MG63 (cell line): ENCODE measurements around the gene SAPCD2. TPM values are rescaled to one million over a fixed set of nuclear protein-coding genes. Genes with fewer than 3 reads are reported as not detected.
"Not testable (repeated sequence)": the region's sequence is repeated elsewhere in the genome, so short reads cannot be mapped to it uniquely, and the experiment has no call there.

Experiments used
- DNase-seq: peaks from one replicate; pipeline ENCODE4 v3.0.0-alpha.2; 2020
- H3K27me3 ChIP-seq: fragments of 250-450 bp; sonication (Bioruptor Pico); 2 replicates; pipeline ENCODE4 v1.5.1; 2020; ENCODE audit warnings: mild to moderate bottlenecking, moderate library complexity
- H3K36me3 ChIP-seq: fragments of 250-450 bp; sonication (Bioruptor Pico); 2 replicates; pipeline ENCODE4 v1.5.1; 2020; ENCODE audit warnings: mild to moderate bottlenecking, moderate library complexity
- H3K4me3 ChIP-seq: fragments of 250-450 bp; sonication (Bioruptor Pico); 2 replicates; pipeline ENCODE4 v1.5.1; 2020; ENCODE audit warnings: mild to moderate bottlenecking, moderate library complexity
- H3K9me3 ChIP-seq: fragments of 250-450 bp; sonication (Bioruptor Pico); 2 replicates; pipeline ENCODE4 v1.5.1; 2020; ENCODE audit warnings: mild to moderate bottlenecking, moderate library complexity
- total RNA-seq: library from RNA; depleted of rRNA; stranded (reverse); fragments of >200 nt; shearing (Covaris generic); gene quantifications from 2 replicates; pipeline ENCODE4 v1.2.3, GENCODE V29; 2014; ENCODE audit warnings: low replicate concordance; rRNA removed

Gene SAPCD2
- 20.8 and 32.5 TPM in 2 replicates for total RNA-seq

- Histone ChIP-seq H3K4me3 (peak within 1 kb of the TSS; percentile 48), H3K27me3 (no peaks in the 10 kb centered on the region), H3K9me3 (no peaks in the 10 kb centered on the region), H3K36me3 (no peaks in the 10 kb centered on the region)
- DNase-seq = peak; percentile 92
Measured at GRCh38 chr9:137070201-137070905, at the start of gene SAPCD2. TSS of gene SAPCD2 (minus strand) at chr9:137070557. CDS start at chr9:137070460, 97 bp downstream.

- H3K9me3 ChIP-seq, H3K36me3 ChIP-seq, H3K4me3 ChIP-seq, DNase-seq, H3K27me3 ChIP-seq: not testable (repeated sequence)
Measured at GRCh38 chr9:137118092-137118603, 47.8 kb upstream of the SAPCD2 start.

- no peak overlapping the region for H3K4me3 ChIP-seq
- no peaks in the 10 kb centered on the region for H3K27me3 ChIP-seq
- 0 out of 2 replicates have a peak, but pooled peaks cover 6% of the 10 kb centered on the region for H3K36me3 ChIP-seq
- DNase-seq = no peak
- no peaks in the 10 kb centered on the region for H3K9me3 ChIP-seq
Measured at GRCh38 chr9:137117269-137117731, 46.9 kb upstream of the SAPCD2 start.

DNA sequence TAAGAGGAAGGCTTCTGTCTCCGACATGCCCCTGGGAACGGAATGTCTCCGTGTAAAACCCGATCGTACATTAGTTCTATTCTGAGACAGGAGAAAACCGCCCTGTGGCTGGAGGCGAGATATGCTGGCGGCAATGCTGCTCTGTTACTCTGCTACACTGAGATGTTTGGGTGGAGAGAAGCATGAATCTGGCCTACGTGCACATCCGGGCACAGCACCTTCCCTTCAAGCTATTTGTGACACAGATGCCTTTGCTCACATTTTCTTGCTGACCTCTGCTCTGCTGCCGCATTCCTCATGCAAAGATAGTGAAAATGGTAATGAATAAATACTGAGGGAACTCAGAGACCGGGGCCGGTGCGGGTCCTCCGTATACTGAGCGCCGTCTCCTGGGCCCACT is 46.4 kb upstream of the SAPCD2 start:
- Histone ChIP-seq H3K9me3 (no peaks in the 10 kb centered on the region), H3K4me3 (no peak overlapping the region), H3K36me3 (0 out of 2 replicates have a peak, but pooled peaks cover 6% of the 10 kb centered on the region), H3K27me3 (no peaks in the 10 kb centered on the region)
- no peak for DNase-seq

- DNase-seq = no peak
- Histone ChIP-seq H3K4me3 (no peak overlapping the region), H3K27me3 (no peaks in the 10 kb centered on the region), H3K36me3 (0 out of 2 replicates have a peak, but pooled peaks cover 6% of the 10 kb centered on the region), H3K9me3 (no peaks in the 10 kb centered on the region)
Measured at GRCh38 chr9:137116027-137116507, 45.7 kb upstream of the SAPCD2 start.

DNA sequence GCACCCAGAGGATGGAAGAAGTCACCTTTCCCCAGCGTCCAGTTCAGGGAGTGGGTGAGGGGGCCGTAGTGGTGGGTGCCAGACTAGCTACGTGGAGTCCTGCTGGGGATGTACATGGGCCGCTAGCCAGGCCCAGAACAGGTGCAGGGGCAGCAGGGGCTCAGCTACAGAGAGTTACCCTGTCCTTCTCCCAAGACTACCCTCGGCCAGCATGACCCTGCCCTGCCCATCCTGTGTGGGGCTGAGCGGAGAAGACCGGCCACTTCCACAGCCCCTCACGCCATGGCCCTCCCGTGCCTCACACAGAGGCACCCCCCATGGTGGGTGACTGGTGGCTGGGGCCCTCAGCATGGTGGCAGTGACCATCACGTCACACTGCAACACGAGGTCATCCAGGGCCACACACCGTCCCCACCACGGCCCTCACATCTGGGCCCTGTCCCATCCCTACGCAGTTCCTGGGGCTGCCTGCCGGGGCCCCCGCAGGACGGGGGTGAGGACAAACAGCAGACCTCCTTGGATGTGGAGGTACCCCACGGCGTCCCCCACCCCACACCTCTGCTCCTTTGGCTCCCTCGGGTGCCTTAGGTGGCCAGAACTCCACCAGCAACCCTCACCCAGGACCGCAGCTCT is 45.2 kb upstream of the SAPCD2 start:
- Histone ChIP-seq H3K27me3 (no peaks in the 10 kb centered on the region), H3K4me3 (no peak overlapping the region), H3K9me3 (no peaks in the 10 kb centered on the region), H3K36me3 (0 out of 2 replicates have a peak, but pooled peaks cover 6% of the 10 kb centered on the region)
- DNase-seq = no peak

- Histone ChIP-seq H3K9me3 (no peaks in the 10 kb centered on the region), H3K27me3 (no peaks in the 10 kb centered on the region), H3K4me3 (peak within 1 kb of the TSS; percentile 57), H3K36me3 (0 out of 2 replicates have a peak, but pooled peaks cover 8% of the 10 kb centered on the region)
- peak; percentile 70 for DNase-seq
Measured at GRCh38 chr9:137114613-137115393, 44.4 kb upstream of the SAPCD2 start, which contains the start of gene DPP7. TSS of gene DPP7 (minus strand) at chr9:137114733. CDS start at chr9:137114713, 20 bp downstream.

GRCh38 chr9:137114220-137114612 is 43.9 kb upstream of the SAPCD2 start:
- no peaks in the 10 kb centered on the region for H3K27me3 ChIP-seq
- no peak for DNase-seq
- H3K9me3 ChIP-seq = no peaks in the 10 kb centered on the region
- H3K36me3 ChIP-seq = 0 out of 2 replicates have a peak, but pooled peaks cover 11% of the 10 kb centered on the region
- H3K4me3 ChIP-seq = peak overlapping the region; percentile 57

DNA sequence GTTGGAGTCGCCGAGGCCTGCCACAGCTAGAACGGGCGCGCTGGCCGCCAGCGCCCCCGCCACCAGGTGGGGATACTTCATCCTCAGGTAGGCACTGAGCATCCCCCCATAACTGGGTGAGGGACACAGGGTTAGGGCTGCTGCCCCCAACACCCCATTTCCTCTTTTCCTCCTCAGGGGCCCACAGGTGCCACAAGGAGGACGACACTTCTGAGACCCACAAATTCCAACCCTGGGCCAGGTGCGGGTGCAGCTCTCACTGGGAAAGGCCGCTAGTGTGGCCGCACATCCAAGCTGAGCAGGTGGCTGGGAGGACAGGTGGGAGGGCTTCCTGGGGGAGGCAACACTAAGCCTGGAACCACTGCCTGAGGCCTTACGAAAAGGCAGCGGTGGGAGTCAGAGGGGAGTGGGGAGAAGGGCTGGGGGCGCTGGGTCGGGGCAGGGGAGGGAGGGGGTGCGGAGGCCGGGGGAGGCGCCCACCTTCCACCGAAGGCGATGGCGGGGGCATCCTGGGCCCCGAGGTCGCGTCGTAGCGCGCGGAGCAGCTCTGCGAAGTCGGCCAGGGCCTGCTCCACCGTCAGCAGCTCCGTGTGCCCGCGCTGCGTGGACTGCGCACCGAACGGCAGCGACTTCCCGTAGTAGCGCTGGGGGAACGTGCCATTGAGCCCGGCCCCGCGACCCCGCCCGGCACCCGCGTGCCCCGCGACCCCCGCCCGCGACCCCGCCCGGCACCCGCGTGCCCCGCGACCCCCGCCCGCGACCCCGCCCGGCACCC is 43.2 kb upstream of the SAPCD2 start:
- peak overlapping the region; percentile 33 for H3K4me3 ChIP-seq
- no peaks in the 10 kb centered on the region for H3K9me3 ChIP-seq
- H3K36me3 ChIP-seq = peaks cover 14% of the 10 kb centered on the region
- H3K27me3 ChIP-seq = no peaks in the 10 kb centered on the region
- DNase-seq = no peak

GRCh38 chr9:137112564-137113384 is 42.4 kb upstream of the SAPCD2 start:
- Histone ChIP-seq H3K4me3 (no peak overlapping the region; the same call in 1 of the 2 replicates), H3K36me3 (peaks cover 14% of the 10 kb centered on the region), H3K27me3 (no peaks in the 10 kb centered on the region), H3K9me3 (no peaks in the 10 kb centered on the region)
- DNase-seq = no peak

DNA sequence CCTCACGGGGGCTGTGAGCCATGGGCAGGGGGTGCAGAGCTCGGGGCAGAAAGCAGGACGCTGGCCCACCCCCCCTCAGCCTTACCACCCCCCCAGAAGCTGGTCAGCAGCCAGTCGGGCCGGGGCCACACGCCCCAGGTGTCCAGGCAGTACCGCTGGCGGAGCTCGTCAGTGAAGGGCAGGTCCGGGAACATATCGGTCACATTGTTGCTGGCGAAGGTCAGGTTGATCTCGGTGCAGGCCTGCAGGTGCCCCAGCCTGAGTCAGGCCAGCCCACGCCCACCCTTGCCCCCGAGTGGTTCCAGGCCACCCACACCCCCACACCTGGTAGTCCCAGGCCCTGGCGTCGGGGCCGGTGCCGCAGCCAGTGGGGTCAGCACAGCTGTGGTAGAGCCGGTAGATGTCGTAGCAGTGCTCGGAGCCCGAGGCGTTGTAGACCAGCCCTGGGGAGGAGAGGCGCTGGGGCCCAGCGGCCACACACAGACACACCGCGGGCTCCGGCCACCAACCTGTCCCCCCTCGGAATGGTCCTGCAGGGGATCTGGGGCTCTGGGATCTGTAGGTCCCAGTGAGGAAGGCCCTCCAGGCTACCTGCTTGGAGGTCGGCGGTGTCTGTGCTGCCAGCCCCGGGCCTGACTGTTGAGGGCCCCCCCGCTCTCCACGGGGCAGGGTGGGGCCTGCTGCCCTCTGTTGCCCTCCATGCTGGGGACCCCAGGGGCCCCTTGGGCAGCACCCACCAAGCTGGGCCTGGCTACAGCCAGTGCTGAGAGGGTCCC is 41.6 kb upstream of the SAPCD2 start:
- Histone ChIP-seq H3K27me3 (no peaks in the 10 kb centered on the region), H3K4me3 (no peak overlapping the region), H3K9me3 (no peaks in the 10 kb centered on the region), H3K36me3 (peaks cover 14% of the 10 kb centered on the region)
- no peak for DNase-seq

- H3K36me3 ChIP-seq = peaks cover 14% of the 10 kb centered on the region
Measured at GRCh38 chr9:137110911-137111787, 40.8 kb upstream of the SAPCD2 start.

DNA sequence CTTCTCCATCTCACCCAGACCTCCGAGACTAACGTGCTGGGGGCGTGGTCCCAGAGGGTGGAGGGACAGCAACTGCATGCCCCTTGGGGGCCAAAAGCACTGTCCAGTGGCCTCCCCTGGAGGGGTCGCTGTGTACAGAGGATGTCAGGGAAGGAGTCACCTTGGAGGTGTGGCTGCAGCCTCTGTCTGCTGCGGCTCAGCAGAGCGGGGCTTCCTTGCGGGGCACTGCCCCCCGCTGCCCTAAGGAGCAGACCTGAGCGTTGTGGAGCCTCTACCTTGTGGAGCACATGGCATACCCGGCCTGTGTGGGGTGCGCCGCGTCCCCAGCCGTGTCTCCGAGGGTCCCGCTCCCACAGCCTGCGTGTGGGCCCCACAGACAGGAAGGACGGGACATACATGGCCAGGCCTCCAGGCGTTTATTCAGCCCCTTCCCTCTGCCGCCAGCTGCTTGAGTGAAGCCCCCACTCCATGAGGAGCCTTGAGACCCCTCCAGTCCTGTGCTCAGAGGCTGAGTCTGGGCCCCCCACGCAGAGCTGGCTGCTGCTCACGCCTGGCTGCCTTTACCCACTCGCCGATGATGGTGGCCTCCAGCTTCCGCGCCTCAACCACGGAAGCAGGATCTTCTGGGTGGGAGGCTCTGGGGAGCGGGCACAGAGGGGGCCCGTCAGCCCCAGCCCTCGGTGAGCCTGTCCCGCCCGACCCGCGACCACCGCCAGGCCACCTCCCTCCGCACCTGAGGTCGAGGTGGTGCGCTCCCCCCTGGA is 40.0 kb upstream of the SAPCD2 start:
- no peak for DNase-seq
- Histone ChIP-seq H3K27me3 (no peaks in the 10 kb centered on the region), H3K4me3 (no peak overlapping the region), H3K9me3 (no peaks in the 10 kb centered on the region), H3K36me3 (peaks cover 14% of the 10 kb centered on the region)

More at GRCh38 chr9:137110911-137111787, 40.8 kb upstream of the SAPCD2 start:
- Histone ChIP-seq H3K27me3 (no peaks in the 10 kb centered on the region), H3K9me3 (no peaks in the 10 kb centered on the region), H3K4me3 (no peak overlapping the region)
- DNase-seq = no peak
